Activated naive CD8-positive, alpha-beta T cell treated with anti-CD3 and anti-CD28 coated beads, Interleukin-2, amount 50 U/mL, for 24 hours (primary cell): Measurements from ENCODE around the gene SLC30A2.

Source experiments
- ATAC-seq: fragments of 150-1000 bp; cut with Tn5 transposase; one replicate; pipeline ENCODE4 v1.10.0; 2021
- DNase-seq: peaks from one replicate; pipeline ENCODE4 v3.0.0; 2021
- H3K27ac Mint-ChIP-seq: one replicate; pipeline ENCODE4 v1.8.0; 2021; ENCODE audit warnings: mild to moderate bottlenecking, mixed read lengths
- H3K27me3 Mint-ChIP-seq: one replicate; pipeline ENCODE4 v1.8.0; 2021; ENCODE audit warnings: mixed read lengths
- H3K36me3 Mint-ChIP-seq: one replicate; pipeline ENCODE4 v1.8.0; 2021; ENCODE audit warnings: low read depth, mixed read lengths
- H3K4me1 Mint-ChIP-seq: one replicate; pipeline ENCODE4 v1.8.0; 2021; ENCODE audit warnings: mixed read lengths
- H3K4me3 Mint-ChIP-seq: one replicate; pipeline ENCODE4 v1.8.0; 2021; ENCODE audit warnings: mild to moderate bottlenecking, moderate library complexity, mixed read lengths
- H3K9me3 Mint-ChIP-seq: one replicate; pipeline ENCODE4 v1.8.0; 2021; ENCODE audit warnings: mixed read lengths

SLC30A2 gene

GRCh38 chr1:26025517-26025916 is 20.4 kb downstream of the SLC30A2 start:
- DNase-seq: no peak
- no peaks in the 10 kb centered on the region for H3K9me3 Mint-ChIP-seq
- ATAC-seq: no peak
- no peaks in the 10 kb centered on the region for H3K36me3 Mint-ChIP-seq
- no peaks in the 10 kb centered on the region for H3K27me3 Mint-ChIP-seq
- no peak overlapping the region for H3K4me3 Mint-ChIP-seq
- no peaks in the 10 kb centered on the region for H3K4me1 Mint-ChIP-seq
- no peak overlapping the region for H3K27ac Mint-ChIP-seq

- Mint-ChIP-seq H3K4me3 (no peak overlapping the region), H3K36me3 (no peaks in the 10 kb centered on the region), H3K27me3 (no peaks in the 10 kb centered on the region), H3K27ac (no peak overlapping the region), H3K9me3 (no peaks in the 10 kb centered on the region), H3K4me1 (peaks cover 2% of the 10 kb centered on the region)
- DNase-seq (no peak), ATAC-seq (no peak)
Observed at GRCh38 chr1:26025060-26025459, 20.9 kb downstream of the SLC30A2 start.

DNA sequence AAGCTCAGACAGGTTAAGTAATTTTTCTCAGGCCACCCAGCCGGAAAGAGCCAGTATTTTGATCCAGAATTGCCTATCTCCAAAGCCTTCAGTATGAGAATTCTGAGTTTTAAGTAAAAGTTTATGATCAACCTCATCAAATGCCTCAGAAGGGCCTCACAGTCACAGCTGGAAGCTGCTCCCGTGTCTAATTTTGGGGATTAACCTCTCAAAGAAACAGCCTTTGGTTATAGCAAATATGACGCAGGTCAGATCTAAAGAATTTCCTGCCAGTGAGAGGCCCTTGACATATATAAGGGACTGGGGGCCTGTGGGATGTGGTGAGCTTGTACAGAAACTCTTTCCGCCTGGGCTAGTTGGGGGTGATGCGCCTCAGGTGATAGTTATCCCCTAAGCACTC is 22.1 kb downstream of the SLC30A2 start:
- no peaks in the 10 kb centered on the region for H3K9me3 Mint-ChIP-seq
- H3K27me3 Mint-ChIP-seq: no peaks in the 10 kb centered on the region
- H3K4me1 Mint-ChIP-seq: peaks cover 8% of the 10 kb centered on the region
- H3K27ac Mint-ChIP-seq: no peak overlapping the region
- no peaks in the 10 kb centered on the region for H3K36me3 Mint-ChIP-seq
- H3K4me3 Mint-ChIP-seq: no peak overlapping the region
- no peak for ATAC-seq
- no peak for DNase-seq

GRCh38 chr1:26023009-26023408 is 22.9 kb downstream of the SLC30A2 start:
- H3K27me3 Mint-ChIP-seq: no peaks in the 10 kb centered on the region
- H3K9me3 Mint-ChIP-seq: no peaks in the 10 kb centered on the region
- H3K36me3 Mint-ChIP-seq: no peaks in the 10 kb centered on the region
- DNase-seq (no peak), ATAC-seq (no peak)
- H3K27ac Mint-ChIP-seq: no peak overlapping the region
- H3K4me1 Mint-ChIP-seq: peaks cover 8% of the 10 kb centered on the region
- H3K4me3 Mint-ChIP-seq: no peak overlapping the region

DNA sequence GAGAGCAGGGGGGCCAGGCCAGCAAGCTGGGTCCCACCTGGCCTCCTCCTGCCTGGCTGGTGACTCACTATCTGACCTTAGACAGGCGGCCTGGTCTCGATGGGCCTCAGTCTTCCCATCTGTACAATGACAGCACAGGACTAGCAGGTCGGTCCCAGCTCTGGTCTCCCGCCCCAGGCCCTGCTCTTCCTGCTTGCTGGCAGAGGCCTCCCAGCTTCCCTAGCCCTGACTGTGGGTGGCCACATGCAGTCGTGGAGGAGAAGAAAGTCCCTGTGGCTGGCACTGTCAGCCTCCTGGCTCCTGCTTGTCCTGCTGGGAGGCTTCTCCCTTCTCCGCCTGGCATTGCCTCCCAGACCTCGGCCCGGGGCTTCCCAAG is 23.5 kb downstream of the SLC30A2 start:
- ATAC-seq (no peak), DNase-seq (no peak)
- no peaks in the 10 kb centered on the region for H3K36me3 Mint-ChIP-seq
- H3K27me3 Mint-ChIP-seq: no peaks in the 10 kb centered on the region
- no peaks in the 10 kb centered on the region for H3K9me3 Mint-ChIP-seq
- no peak overlapping the region for H3K4me3 Mint-ChIP-seq
- peaks cover 9% of the 10 kb centered on the region for H3K4me1 Mint-ChIP-seq
- no peak overlapping the region for H3K27ac Mint-ChIP-seq

DNA sequence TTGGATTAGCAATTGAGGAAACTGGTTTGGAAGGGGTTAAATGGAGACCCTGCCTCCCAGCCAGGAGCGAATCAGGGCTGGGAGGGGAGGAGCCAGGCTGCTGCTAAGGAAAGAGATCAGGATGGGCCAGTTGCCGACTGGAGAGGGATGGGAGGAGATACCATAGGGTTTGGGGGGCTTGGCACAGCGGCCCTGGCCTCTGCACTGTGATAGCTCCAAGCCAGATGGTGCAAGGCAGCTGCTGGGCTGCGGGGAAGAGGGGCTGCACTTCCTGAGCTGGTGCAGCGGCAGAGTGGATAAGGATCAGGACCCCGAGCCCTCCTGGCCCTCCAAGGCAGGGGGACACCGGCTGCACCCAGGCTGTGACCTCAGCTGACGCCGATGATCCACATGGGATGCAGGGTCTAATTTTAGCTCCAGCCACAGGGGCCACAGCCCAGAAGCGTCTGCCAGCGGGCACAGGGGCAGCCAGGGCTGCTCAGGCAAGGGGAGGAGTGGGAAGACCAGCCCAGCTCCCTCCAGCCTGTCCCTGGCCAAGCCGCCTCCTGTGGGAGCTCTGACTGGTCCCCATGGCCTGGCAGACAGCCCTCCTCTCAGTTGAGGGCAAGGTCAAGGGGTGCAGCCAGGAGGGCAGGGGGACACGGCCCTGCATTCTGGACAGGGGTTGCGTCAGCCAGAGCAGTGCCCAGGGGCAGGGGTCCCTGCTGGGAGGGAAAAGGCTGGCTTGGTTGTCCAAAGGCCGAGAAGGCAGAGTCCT is 24.1 kb downstream of the SLC30A2 start, which contains the start of gene EXTL1:
Gene EXTL1 (plus strand): TSS at position 129 of the 757 bp plus-strand sequence. CDS start 872 bp downstream, outside the sequence.
- no peak for ATAC-seq

GRCh38 chr1:26020941-26021646 is 24.8 kb downstream of the SLC30A2 start:
- Mint-ChIP-seq H3K27ac (no peak overlapping the region), H3K27me3 (no peaks in the 10 kb centered on the region), H3K36me3 (no peaks in the 10 kb centered on the region), H3K9me3 (no peaks in the 10 kb centered on the region), H3K4me3 (no peak overlapping the region), H3K4me1 (peaks cover 15% of the 10 kb centered on the region)
- no peak for DNase-seq
- ATAC-seq: no peak

More for the DNA sequence above, 24.1 kb downstream of the SLC30A2 start, which contains the start of gene EXTL1:
- H3K27ac Mint-ChIP-seq: no peak within 1 kb of the TSS
- H3K27me3 Mint-ChIP-seq: no peaks in the 10 kb centered on the region
- no peak for DNase-seq
- peaks cover 13% of the 10 kb centered on the region for H3K4me1 Mint-ChIP-seq
- no peaks in the 10 kb centered on the region for H3K36me3 Mint-ChIP-seq
- no peaks in the 10 kb centered on the region for H3K9me3 Mint-ChIP-seq
- H3K4me3 Mint-ChIP-seq: no peak within 1 kb of the TSS

- no peak for ATAC-seq
- Mint-ChIP-seq H3K9me3 (no peaks in the 10 kb centered on the region), H3K27ac (no peak overlapping the region), H3K27me3 (no peaks in the 10 kb centered on the region), H3K4me1 (peaks cover 15% of the 10 kb centered on the region), H3K4me3 (no peak overlapping the region), H3K36me3 (no peaks in the 10 kb centered on the region)
- DNase-seq: no peak
Observed at GRCh38 chr1:26020330-26020768, 25.6 kb downstream of the SLC30A2 start.

DNA sequence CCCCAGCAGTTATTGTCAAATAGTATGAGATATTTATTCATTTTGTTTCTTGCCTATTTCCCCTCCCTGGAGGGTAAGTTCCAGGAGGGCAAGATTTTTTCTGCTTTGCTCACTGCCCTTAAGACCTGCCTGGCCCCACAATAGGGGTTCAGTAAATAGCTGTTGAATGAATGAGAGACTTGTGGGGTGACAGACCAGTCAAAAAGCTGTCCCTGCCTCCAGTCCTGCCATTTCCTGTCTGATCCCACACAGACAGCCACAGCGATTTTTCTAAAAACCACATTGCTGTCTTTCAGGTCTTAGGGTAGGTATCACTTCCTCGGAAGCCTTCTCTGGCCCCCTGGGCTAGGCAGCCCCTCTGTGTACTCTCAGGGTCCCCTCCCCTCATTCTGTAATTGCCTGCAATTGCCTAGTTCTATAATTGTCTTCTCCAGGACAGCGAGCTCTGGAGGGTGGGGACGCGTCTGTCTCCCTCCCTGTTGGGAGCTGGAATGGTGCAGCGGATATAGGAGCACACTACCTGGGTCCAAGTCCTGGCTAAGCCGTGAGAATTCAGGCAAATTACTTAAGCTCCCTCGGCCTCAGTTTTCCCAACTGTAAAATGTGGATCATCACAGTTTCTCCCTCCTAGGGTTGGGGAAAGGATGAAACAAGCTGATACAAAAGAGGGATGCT is 26.1 kb downstream of the SLC30A2 start:
- no peaks in the 10 kb centered on the region for H3K27me3 Mint-ChIP-seq
- no peak for DNase-seq
- peaks cover 15% of the 10 kb centered on the region for H3K4me1 Mint-ChIP-seq
- no peaks in the 10 kb centered on the region for H3K9me3 Mint-ChIP-seq
- no peaks in the 10 kb centered on the region for H3K36me3 Mint-ChIP-seq
- no peak overlapping the region for H3K27ac Mint-ChIP-seq
- no peak for ATAC-seq
- H3K4me3 Mint-ChIP-seq: no peak overlapping the region

DNA sequence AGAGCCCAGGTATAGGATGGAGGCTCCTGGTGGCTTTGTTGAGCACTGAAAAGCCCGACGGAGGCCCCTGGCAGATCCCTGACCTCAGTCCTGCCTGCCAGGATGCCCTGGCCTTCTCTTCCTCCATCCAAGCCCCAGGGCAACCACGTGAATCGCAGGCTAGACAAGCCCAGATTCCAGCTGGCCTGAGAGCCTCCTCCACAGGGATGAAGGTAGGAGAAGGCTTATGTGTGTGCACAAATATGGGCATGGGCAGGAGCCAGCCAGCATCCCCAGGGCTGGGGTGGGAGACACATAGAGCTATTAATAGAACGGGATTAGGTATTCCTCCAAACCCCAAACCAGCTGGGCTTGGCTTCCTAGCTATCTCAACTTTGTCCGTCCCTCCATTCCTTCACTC is 28.3 kb downstream of the SLC30A2 start:
- no peak overlapping the region for H3K4me3 Mint-ChIP-seq
- ATAC-seq: no peak
- DNase-seq: no peak
- no peaks in the 10 kb centered on the region for H3K9me3 Mint-ChIP-seq
- H3K27me3 Mint-ChIP-seq: no peaks in the 10 kb centered on the region
- H3K27ac Mint-ChIP-seq: no peak overlapping the region
- no peaks in the 10 kb centered on the region for H3K36me3 Mint-ChIP-seq
- peaks cover 15% of the 10 kb centered on the region for H3K4me1 Mint-ChIP-seq

- Mint-ChIP-seq H3K4me3 (no peak overlapping the region), H3K27me3 (no peaks in the 10 kb centered on the region), H3K4me1 (peaks cover 15% of the 10 kb centered on the region), H3K36me3 (no peaks in the 10 kb centered on the region), H3K9me3 (no peaks in the 10 kb centered on the region), H3K27ac (no peak overlapping the region)
- DNase-seq: no peak
- peak; percentile 57 for ATAC-seq
Observed at GRCh38 chr1:26016953-26017545, 28.9 kb downstream of the SLC30A2 start.

DNA sequence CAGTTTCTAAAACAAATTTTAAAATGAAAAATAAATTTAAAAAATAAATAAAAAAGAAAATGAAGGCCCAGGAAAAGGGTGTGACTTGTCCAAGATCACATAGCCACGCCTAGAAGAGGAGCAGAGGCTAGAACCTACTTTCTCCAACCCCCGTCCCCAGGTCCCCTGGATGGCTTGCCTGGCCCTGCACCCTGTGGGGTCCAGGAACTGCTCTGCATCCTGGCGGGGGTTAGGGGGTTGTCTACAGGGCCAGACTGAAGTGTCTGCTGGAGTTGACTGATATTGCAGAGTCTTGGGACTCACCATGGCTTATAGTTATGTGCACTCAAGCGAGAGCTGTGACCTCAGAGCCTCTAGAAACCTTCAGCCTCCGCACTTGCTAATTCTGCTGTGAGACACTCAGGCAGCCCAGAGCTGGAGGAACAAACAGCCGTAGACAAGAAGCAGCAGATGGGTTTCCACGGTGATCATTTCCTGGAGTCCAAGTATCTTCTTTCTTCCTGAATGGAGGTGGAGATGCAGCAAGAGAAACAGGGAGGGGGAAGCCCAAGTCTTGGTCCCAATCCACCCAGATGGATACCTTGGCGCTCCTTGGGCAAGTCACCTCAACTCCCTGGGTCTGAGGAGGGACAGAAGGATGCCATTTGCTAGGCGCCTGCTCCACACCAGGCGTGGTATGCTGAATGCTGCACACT is 29.5 kb downstream of the SLC30A2 start:
- H3K4me1 Mint-ChIP-seq: peaks cover 15% of the 10 kb centered on the region
- no peak overlapping the region for H3K4me3 Mint-ChIP-seq
- H3K27ac Mint-ChIP-seq: no peak overlapping the region
- no peaks in the 10 kb centered on the region for H3K36me3 Mint-ChIP-seq
- no peaks in the 10 kb centered on the region for H3K9me3 Mint-ChIP-seq
- no peak for DNase-seq
- no peak for ATAC-seq
- H3K27me3 Mint-ChIP-seq: no peaks in the 10 kb centered on the region

DNA sequence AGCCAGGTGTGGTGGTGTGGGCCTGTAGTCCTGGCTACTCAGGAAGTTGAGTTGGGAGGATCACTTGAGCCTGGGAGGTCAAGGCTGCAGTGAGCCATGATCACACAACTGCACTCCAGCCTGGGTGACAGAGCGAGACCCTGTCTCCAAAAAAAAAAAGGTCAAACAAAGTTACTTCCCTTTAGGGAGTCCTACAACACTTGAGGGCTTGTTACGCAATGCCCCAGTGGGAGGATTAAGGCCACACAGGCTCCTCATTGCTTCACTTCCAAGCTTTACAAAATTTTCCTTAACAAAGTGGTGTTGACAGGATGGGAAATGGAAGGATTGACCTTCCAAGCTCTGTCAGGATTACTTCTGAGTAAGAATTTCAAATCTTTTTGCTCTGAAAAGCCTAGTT is 30.6 kb downstream of the SLC30A2 start:
- Mint-ChIP-seq H3K27ac (no peak overlapping the region), H3K36me3 (no peaks in the 10 kb centered on the region), H3K9me3 (no peaks in the 10 kb centered on the region), H3K27me3 (no peaks in the 10 kb centered on the region), H3K4me3 (no peak overlapping the region), H3K4me1 (peaks cover 15% of the 10 kb centered on the region)
- ATAC-seq (no peak), DNase-seq (no peak)

- no peak overlapping the region for H3K4me3 Mint-ChIP-seq
- H3K36me3 Mint-ChIP-seq: no peaks in the 10 kb centered on the region
- H3K9me3 Mint-ChIP-seq: no peaks in the 10 kb centered on the region
- peaks cover 7% of the 10 kb centered on the region for H3K4me1 Mint-ChIP-seq
- no peak for DNase-seq
- no peaks in the 10 kb centered on the region for H3K27me3 Mint-ChIP-seq
- no peak overlapping the region for H3K27ac Mint-ChIP-seq
- no peak for ATAC-seq
Observed at GRCh38 chr1:26014179-26014578, 31.7 kb downstream of the SLC30A2 start.
